Left hindlimb (tissue), 1 donor: Measurements from ENCODE around the gene POLR1G.
A peak's percentile ranks its signal among the peaks of the same experiment; 100 is the strongest.

Experiments used
- DNase-seq: peaks from one replicate; pipeline ENCODE4 v3.0.0-alpha.2; 2018

The POLR1G gene, protein sequence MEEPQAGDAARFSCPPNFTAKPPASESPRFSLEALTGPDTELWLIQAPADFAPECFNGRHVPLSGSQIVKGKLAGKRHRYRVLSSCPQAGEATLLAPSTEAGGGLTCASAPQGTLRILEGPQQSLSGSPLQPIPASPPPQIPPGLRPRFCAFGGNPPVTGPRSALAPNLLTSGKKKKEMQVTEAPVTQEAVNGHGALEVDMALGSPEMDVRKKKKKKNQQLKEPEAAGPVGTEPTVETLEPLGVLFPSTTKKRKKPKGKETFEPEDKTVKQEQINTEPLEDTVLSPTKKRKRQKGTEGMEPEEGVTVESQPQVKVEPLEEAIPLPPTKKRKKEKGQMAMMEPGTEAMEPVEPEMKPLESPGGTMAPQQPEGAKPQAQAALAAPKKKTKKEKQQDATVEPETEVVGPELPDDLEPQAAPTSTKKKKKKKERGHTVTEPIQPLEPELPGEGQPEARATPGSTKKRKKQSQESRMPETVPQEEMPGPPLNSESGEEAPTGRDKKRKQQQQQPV

DNA sequence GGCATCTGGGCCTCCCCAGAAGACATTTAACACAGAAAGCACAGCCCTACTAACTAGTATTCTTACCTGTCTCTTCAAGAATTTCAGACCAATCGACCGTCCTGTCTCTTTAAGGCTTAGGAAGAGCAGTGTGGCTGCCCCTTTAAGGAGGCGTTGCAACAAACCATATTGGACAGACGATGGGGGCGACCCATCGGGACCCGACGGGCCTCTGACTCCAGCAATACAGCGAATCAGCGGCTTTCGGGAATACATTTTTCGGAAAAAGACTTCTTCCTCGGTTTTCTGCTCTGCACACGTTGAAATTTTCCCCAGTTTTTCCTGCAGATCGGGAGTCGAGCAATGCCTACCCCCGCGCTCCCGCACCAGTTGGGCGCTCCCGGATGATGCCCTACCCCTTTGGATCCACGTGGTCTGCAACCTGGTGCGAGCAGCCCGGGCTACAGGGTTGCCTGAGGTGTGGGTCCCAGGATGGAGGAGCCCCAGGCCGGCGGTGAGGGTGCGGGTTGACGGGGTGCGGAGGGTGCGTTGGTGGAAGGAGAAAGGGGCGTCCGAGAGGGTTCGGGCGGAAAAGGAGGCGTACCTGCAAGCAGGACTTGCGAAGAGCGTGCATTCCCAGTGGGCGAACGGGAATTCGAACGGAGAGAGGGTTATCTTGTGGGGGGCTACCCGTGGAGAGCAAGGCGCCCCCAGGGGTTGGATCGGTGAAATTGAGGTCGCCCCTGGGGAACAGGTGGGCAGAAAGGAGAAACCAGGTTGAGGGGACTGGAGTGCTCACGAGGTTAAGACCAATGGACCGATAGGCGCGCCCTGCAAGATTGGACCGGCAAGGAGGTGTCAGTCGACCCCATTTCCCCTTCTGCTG is at the start of gene POLR1G:
Gene POLR1G (plus strand): TSS at position 419 of the 865 bp plus-strand sequence. CDS start 53 bp downstream, at position 472.
- DNase-seq = peak; percentile 84

DNA sequence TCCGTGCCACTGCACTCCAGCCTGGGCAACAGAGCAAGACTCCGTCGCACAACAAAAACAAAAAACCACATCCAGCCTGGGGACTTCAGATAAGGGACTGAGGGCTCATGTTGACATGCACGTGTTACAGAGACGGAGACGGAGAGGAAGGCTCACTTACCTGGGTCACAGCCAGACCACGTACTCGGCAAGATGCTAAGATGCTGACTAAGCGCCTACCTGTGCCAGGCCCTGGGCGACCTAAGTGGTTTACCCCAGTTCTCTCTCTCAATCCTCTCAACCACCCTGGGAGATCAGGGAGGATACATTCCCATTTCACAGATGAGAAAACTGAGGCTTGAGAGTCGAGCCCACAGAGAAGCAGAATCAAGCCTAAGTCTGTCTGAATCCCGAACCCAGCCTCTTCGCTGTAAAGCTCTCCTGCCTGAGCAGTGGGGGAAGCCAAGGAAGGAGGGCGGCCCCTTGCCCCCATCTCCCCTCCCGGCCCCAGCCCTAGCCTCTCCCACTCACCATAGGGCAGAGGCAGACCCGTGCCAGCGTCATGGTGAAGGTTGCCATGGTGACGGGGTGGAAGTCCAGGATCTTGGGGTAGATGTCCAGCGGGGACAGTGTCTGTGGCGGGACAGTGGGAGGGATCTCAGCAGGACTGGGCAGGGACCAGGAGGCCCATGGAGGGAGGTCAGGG is 49.5 kb upstream of the POLR1G start:
- DNase-seq = no peak

DNA sequence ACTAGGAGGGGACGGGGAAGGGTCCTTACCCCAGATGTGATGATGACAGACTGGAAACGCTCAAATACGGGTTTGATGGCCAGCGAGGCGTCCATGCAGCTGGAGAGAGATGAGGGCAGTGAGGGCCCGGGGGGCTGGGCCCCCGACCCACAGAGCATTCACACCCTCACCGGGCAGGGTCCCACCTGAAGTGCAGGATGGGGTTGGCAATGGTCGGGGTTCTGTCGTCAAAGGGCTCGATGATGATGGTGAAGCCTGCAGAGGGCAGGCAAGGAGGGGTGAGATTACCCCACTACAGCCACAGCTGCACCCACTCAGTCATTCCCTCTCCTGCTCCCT is 49.0 kb upstream of the POLR1G start:
- no peak for DNase-seq

DNA sequence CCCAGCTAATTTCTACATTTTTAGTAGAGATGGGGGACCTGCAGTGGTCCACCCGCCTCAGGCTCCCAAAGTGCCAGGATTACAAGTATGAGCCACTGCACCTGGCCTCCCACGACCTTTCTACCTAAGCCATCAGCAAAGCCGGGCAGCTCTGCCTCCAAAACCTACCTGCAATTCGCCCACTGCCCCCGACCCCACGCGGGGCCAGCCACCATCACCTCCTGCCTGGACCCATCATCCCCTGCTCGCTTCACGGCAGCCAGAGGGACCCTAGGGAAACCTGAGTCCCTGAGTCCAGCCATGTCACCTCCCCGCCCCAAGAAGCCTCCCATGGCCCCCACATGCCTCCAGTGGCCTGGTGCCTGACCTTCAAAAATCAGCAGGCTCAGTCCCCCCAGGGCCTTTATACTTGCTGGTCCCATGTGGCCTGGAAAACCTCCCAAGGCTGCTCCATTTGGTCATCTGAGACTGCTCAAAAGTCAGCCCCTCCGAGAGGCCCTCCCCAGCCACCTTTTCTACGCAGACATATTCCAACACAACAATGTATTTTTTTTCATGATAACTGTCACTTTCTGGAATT is 48.1 kb upstream of the POLR1G start:
- no peak for DNase-seq

DNA sequence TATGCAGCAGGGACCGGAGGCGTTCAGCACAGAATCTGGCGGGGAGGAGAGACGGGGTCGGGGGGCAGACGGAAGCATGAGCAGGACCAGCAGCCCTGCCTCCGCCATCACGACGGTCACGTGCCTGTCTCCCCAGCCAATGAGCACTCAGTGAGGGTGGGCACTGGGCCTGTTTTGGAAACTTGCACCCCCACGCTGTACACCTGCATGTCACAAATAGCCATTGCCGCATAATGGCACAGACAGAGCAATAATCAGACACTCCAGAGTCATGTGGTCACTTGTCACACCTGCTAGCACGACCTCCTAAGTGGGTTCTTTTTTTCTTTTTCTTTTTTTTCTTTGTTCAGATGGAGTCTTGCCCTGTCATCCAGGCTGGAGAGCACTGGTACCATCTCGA is 44.8 kb upstream of the POLR1G start:
- DNase-seq = no peak

DNA sequence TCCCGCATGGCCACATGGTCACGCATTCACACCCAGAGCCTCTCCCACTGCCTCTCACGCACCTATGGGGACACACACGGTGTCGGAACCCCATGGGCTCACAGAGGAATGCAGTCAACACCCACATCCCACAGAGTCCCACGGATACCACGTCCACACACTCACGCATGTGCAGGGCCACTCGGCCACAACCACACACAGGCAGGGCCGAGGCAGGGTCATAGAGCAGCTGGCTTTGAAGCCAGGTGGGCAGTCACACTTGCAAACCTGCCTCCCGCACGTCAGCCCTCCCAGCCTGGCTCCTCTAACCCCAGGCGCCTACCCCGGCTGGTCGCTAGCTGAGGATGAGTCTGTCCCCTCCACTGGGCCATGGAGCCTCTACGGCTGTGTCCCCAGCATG is 44.2 kb upstream of the POLR1G start:
- DNase-seq = no peak

DNA sequence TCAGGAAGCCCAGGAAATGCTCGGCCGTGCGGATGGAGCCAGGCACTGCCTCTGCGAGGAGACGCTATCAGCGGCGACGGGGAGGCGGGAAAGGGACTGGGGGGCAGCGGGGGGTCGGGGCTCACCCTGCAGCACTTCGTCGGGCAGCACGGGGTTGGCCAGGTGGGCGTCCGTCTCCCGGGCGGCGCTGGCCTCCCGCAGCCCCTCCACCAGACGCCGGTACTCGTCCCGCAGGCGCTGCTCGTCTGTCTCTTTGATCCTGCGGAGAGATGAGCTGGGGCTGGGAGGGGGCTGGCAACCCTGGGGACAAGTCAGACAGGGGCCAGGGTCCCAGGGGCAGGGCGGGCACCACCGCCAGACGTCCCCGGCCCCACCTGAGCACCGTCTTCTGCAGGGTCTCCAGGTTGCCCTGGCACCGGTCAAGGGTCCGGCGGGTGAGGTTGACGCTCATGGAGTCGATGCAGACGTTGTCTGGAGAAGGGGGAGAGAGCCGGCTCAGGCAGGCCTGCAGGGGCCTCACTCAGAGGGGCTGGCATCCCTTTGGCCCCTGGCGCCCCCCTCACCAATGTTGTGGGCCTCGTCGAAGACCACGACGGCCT is 42.5 kb upstream of the POLR1G start:
- DNase-seq = no peak

DNA sequence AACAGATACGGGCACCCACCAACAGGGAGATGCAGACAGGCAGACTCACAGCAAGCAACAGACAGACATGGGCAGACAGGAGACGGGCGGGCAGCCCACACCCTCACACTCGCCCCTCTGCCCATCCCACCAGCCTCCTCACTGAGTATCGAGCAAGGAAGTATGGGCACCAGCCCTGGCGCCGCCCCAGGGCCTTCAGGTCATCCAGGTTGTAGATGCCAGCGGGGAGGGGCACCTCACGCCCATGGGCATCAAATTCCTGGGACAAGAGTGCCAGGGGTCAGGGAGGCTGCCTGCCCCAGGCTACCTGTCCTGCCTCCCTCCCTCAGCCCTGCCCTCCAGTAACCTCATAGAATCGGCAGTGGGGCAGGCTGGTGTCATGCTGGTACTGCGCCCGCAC is 41.7 kb upstream of the POLR1G start:
- DNase-seq = no peak

DNA sequence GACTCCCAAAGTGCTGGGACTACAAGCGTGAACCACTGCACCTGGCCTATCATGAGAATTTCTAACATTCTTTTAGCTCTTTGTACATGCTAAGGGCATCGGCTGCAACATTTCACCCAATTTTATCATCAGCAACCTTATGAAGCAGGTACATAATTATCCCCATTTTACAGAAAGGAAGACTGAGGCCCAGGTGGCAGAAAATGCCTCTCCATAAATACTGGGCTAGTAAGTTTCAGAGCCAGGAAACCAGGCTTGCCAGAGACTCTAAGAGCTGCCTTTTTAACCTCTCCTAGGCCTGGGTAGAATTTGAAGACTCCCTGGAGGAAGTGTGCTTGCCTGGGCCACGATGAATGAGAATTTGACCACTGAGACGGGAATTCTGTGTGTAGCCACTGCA is 38.3 kb upstream of the POLR1G start:
- no peak for DNase-seq

DNA sequence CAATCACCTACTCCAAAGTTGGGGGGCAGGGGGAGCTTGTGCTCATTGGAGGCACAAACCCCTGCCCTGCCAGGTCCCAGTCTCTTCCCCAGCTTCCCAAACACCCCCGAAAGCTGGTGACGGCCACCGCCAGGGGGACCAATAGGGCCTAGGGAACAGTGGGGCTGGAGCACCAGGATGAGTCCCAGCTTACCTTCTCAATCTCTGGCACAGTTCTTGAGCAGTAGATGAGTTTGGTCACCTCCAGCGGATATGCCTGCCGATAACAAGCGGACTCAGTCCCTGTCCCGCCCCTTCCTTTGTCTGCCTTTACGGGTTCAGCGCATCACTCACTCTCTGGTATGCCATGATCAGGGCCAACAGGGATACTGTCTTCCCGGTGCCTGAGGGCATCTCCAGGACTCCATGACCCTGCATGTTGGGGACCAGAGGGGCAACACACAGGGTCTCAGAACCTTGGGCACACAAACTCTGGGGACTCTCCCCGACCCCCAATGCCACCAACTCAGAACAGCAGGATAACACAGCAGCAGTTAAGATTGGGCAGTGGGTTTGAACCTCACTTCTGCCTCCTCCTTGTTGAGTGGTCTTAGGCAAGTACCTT is 37.6 kb upstream of the POLR1G start:
- no peak for DNase-seq

DNA sequence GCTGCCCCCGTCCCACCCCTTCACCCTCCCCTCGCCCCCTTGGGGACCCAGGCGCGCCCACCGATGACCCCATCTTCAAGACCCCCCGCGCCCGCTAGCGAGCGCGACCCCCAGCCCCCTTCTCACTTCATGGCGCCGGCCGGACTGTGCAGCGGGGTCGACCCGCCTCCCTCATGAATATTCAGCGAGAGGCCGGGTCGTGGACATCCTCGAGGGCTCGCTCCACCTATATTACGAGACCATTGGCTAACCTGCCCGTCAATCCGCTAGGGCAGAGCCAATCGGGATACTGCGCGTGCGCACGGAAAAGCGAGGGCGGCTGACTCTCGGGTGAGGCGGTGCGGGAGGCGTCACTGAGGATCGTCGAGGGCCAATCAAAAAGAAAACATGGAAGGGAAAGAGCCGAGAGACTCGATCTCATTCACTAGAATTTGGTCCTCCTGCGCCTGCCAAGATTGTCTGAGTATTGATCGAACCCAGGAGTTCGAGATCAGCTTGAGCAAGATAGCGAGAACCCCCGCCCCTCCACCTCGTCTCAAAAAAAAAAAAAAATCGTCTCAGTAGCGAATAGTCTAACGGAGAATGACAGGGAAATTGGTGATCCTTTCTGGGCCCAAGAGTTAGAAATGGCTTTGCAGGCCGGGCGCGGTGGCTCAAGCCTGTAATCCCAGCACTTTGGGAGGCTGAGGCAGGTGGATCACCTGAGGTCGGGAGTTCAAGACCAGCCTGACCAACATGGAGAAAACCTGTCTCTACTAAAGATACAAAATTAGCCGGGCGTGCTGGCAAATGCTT is 35.8 kb upstream of the POLR1G start, which contains the start of gene ERCC2:
Gene ERCC2 (minus strand): TSS at position 164 of the 795 bp plus-strand sequence. CDS start 33 bp downstream, at position 131.
- peak; percentile 99 for DNase-seq

DNA sequence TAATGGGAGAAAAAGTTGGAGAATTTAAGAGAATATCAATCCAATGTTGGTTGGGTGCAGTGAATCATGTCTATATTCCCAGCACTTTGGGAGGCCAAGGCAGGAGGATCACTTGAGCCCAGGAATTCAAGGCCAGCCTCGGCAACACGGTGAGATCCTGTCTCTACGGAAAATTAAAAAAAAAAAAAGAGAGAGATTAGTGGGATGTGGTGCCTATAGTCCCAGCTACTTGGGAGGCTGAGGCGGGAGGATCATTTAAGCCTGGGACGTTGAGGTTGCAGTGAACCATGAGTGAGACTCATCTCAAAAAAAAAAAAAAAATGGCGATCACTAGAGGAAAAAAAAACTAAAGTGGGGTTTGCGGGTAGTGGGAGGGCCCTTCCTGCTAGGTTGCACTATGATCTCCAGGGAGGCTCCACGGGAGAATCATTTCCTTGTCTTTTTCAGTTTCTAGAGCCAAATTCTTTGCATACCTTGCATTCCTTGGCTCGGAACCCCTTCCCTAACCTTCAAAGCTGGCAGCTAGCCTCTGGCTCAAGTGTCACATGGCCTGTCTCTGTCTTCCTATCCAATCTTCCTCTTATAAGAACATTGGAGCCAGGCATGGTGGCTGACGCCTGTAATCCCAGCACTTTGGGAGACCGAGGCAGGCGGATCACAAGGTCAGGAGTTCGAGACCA is 30.3 kb upstream of the POLR1G start:
- peak; percentile 75 for DNase-seq

DNA sequence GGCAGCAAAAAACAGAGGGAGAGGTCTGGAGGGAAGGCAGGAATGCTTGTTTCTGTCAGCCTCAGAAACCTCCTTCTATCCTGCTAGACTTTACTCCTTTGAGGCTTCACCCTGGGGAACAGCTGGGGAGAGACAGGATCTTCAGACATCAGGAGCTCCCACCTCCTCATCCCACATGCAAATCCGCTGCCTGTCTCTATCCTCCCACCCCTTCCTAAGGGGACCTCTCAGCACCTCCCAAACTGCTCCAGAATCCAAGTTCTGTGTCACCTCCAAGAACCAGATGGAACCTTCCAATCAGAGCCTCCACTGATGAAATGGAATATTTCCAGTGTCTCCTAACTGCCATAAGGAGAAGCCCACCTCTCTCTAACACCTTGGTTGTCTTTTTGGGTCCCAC is 26.3 kb upstream of the POLR1G start:
- no peak for DNase-seq

DNA sequence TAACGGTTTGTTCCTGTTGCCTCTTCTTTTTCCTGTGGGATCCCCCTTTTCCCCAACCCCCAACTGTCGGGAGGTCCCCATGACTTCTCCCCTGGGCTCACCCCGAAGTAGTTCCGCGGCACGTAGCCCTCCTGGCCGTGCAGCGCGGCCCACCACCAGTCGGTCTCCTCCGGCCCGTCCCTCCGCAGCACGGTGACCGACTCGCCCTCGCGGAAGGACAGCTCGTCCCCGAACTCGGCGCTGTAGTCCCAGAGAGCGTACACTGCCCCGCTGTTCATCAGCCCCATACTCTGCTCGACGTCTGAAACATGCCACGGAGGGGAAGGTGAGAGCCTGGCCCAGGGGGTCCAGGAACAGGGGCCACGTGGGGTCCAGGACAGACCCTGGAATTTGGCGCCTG is 24.0 kb upstream of the POLR1G start:
- DNase-seq = no peak

DNA sequence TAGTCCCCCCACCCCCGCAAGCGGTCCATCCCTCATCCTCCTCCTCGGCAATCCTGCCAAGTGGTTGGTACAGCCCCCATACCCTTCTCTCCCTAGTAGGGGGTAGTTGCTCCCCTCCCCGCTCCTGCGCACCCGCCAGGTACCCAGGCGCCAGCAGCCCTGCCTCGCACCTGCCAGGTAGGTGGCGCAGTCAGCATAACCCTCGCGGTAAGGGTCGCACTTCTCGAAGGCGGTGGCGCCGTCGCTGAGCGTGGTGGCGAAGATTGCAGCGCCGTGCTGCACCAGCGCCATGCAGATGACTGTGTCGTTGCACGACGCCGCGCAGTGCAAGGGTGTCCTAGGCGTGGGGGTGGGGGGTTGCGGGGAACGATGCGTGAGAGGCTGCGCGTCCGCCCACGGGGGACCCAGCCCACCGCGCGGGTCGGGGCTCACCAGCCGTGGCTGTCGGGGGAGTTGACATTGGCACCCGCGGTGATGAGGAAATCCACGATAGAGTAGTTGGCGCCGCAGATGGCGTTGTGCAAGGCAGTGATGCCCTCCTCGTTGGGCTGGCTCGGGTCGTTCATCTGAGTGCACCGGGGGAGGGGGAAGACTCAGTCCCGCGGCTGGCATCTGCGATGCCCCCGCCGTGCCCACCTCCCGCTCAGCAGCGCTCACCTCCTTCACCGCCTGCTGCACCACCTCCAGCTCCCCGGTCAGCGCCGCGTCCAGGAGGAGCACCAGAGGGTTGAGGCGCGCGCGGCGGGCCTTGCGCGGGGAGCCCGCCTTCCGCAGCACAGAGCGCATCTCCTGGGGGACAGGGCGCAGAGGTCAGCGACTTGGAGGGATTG is 20.8 kb upstream of the POLR1G start:
- DNase-seq = no peak

DNA sequence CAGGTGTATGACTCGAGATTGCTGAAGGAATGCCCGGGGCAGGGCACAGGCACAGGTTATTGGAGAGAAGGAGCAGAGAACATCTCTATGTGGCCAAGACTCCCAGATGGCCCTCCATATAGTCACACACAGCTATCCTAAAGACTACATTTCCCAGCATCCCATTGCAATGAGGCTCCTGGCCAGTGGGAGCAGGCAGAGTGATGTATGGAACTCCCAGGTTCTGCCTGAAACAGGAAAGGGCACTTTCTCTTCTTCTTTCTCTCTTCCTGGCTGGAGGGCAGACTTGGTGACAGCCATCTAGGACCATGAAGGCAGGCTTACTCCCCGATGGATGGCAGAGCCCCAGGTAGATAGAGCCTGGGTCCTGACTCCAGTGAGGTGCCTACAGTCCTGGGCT is 15.1 kb upstream of the POLR1G start:
- DNase-seq = no peak

DNA sequence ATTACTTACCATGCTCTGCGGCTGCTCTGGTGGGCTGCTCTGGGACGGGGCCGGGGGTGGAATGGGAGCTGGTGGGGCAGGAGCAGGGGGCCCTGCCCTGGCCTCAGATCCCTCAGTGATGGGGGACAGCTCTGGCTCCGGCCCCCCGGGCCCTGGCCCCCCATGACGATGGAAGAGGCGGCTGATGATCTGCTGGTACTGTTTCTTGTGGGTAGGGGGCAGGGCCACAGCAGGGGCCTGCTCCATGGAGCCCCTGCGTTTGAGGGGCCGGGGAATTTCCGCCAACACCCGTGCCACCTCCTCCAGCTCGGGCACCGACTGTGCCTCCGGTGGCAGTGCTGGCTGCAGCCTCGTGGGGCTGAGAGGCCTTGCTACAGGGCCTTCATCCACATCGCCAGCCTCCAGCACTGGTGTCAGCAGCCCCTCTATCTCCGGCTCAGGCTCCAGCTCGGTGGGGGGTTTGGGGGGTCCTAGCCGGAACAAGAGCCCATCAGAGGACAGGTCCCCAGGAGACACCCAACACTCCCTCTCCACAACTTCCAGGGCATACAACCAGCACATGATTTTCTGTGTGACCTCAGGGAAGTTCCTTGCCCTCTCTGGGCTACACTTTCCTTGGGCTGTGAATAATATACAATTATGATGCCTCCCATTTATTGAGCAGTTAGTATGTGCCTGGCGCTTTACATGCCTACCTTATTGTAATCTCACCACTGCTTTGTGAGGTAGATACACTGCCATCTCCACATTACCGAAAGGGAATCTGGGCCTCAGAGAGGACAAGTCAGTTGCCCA is 14.4 kb upstream of the POLR1G start:
- no peak for DNase-seq

DNA sequence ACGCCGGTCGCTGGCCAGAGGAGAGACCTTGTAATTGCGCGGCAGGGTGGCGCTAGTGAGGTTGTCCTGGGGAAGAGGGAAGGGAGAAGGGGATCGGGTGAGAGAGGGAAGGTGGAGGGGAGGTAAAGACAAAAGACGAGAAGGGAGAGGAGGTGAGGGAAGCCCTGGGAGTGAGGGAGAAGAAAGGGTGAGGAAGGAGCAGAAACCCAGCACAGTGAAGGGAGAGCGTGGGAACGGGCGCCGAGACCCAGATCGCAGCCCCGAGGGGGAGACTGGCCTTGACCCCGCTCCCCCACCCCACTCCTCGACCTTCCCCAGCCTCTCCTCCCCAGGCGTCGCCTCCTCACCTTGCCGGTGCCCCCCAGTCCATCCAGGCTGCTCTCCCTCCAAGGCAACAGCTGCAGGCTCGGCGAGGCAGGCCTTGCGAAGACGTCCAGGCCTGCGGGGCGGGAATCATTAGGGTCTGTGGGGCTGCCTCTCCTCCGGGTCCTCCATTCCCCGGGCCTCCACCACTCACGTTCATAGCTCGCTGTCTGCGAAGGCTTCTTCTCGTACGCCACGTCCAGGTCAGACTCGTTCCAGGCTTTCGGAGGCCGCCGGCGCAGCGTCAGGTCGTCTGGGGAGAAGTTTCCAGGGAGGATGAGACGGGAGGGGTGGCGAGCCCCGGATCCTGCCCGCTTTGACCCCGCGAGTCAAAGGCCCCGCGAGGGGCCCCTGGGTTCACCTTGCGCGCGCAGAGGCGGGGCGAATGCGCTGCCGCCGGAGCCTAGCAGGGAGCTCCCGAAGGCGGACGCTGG is 10.4 kb upstream of the POLR1G start:
- DNase-seq = no peak
